Stimulated activated naive CD8-positive, alpha-beta T cell treated with anti-CD3 and anti-CD28 coated beads, Interleukin-15, Interleukin-2, amounts not matched to agents 100 U/mL and 50 U/mL, for 24 hours (primary cell): ENCODE data around the gene CDKAL1.

Experiments
- ATAC-seq: fragments of 150-1000 bp; cut with Tn5 transposase; one replicate; pipeline ENCODE4 v1.10.0; 2021
- DNase-seq: peaks from one replicate; pipeline ENCODE4 v3.0.0; 2021

Gene CDKAL1

GRCh38 chr6:20877008-20877937, 343.0 kb downstream of the CDKAL1 start:
- peak; percentile 95 for ATAC-seq
- peak; percentile 6 for DNase-seq

- no peak for DNase-seq
- no peak for ATAC-seq
Observed at GRCh38 chr6:20879121-20879520, 344.9 kb downstream of the CDKAL1 start.

- DNase-seq (no peak), ATAC-seq (no peak)
Observed at GRCh38 chr6:20879526-20879925, 345.3 kb downstream of the CDKAL1 start.

GRCh38 chr6:20881365-20881764, 347.1 kb downstream of the CDKAL1 start:
- ATAC-seq = no peak
- no peak for DNase-seq

GRCh38 chr6:20882014-20882413, 347.8 kb downstream of the CDKAL1 start:
- no peak for DNase-seq
- no peak for ATAC-seq

GRCh38 chr6:20885076-20885475, 350.8 kb downstream of the CDKAL1 start:
- ATAC-seq (no peak), DNase-seq (no peak)

- ATAC-seq = no peak
Observed at GRCh38 chr6:20891161-20891560, 356.9 kb downstream of the CDKAL1 start.

GRCh38 chr6:20892365-20892764, 358.1 kb downstream of the CDKAL1 start:
- no peak for DNase-seq
- ATAC-seq = no peak

More at GRCh38 chr6:20891161-20891560, 356.9 kb downstream of the CDKAL1 start:
- no peak for DNase-seq

- no peak for ATAC-seq
- no peak for DNase-seq
Observed at GRCh38 chr6:20893412-20893811, 359.2 kb downstream of the CDKAL1 start.

- ATAC-seq = no peak
Observed at GRCh38 chr6:20900389-20901160, 366.3 kb downstream of the CDKAL1 start.

GRCh38 chr6:20905377-20905776, 371.1 kb downstream of the CDKAL1 start:
- DNase-seq = no peak
- ATAC-seq = no peak

More at GRCh38 chr6:20900389-20901160, 366.3 kb downstream of the CDKAL1 start:
- no peak for DNase-seq

GRCh38 chr6:20906945-20907344, 372.7 kb downstream of the CDKAL1 start:
- no peak for DNase-seq
- ATAC-seq = no peak

- no peak for ATAC-seq
- no peak for DNase-seq
Observed at GRCh38 chr6:20907486-20908071, 373.3 kb downstream of the CDKAL1 start.

- ATAC-seq (no peak), DNase-seq (no peak)
Observed at GRCh38 chr6:20909621-20910020, 375.4 kb downstream of the CDKAL1 start.

- ATAC-seq (no peak), DNase-seq (no peak)
Observed at GRCh38 chr6:20911712-20912111, 377.5 kb downstream of the CDKAL1 start.

GRCh38 chr6:20915156-20915555, 380.9 kb downstream of the CDKAL1 start:
- DNase-seq = no peak
- ATAC-seq = no peak

GRCh38 chr6:20915626-20916025, 381.4 kb downstream of the CDKAL1 start:
- ATAC-seq = no peak

GRCh38 chr6:20916086-20916485, 381.8 kb downstream of the CDKAL1 start:
- no peak for DNase-seq

More at GRCh38 chr6:20915626-20916025, 381.4 kb downstream of the CDKAL1 start:
- DNase-seq = no peak

GRCh38 chr6:20918868-20919267, 384.6 kb downstream of the CDKAL1 start:
- ATAC-seq (no peak), DNase-seq (no peak)

More at GRCh38 chr6:20916086-20916485, 381.8 kb downstream of the CDKAL1 start:
- no peak for ATAC-seq

GRCh38 chr6:20919677-20920385, 385.6 kb downstream of the CDKAL1 start:
- DNase-seq (no peak), ATAC-seq (peak; percentile 87)

GRCh38 chr6:20921578-20921977, 387.3 kb downstream of the CDKAL1 start:
- ATAC-seq (no peak), DNase-seq (no peak)

- no peak for ATAC-seq
Observed at GRCh38 chr6:20922743-20923142, 388.5 kb downstream of the CDKAL1 start.

More at GRCh38 chr6:20922743-20923142, 388.5 kb downstream of the CDKAL1 start:
- no peak for DNase-seq
